Measurements from ENCODE around the gene TAGLN. TPM values are rescaled to one million over a fixed set of nuclear protein-coding genes. Genes with fewer than 3 reads are reported as not detected.

TAGLN gene
- total and polyA plus RNA-seq, 9 of the 15 experiments (the other 6 are each of a cell fraction or from before 2014, with no cell fraction given) = 0.21 to 4.9 (median 1.1) TPM

DNA sequence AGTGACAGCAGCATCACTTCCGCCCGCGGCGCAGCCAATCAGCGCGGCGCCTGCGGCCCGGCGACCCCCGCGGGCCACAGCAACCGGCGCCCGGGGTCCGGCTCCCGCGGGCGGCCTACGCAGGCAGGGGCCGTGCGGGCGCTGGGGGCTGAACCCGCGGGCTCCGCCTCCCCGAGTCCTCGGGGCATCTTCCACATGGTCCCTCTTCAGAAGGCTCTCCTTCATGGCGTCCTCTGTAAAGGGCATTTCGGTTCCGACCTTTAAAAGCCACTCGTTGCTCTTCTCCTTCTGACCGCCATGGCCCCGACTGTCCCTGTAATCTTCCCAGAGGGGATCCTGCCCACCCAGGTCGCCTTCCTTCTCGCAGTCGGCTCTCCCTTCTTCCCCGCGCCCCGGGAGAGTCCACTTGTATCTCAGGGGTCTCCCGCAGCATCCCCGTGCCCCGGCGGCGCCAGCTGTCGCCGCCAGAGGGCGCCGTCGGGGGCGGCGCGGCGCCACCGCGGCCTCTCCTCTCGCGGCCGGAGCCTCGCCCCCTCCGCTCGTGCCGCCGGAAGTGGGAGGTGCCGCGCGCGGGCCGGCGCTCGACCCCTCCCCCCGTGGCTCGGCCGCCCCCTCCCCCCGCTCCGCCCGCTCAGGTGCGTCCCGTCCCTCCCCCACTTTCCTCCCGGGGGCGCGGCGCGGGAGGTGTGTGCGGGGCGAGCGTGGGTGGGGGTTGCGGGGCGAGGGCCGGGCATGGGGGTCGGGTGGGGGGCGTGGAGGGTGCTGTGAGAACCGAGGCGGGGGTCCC lies 33.1 kb downstream of the TAGLN start, which contains the start of gene RNF214 (continued):
- no peak for TF ChIP-seq RBM15 (IDR thresholded peaks at IDR 0.05; ENCODE audit: insufficient read depth, low read length)
- TF ChIP-seq PCBP2 (IDR thresholded peaks at IDR 0.05; ENCODE audit: low read depth, low read length, poor library complexity, severe bottlenecking) = no peak
- no peak for TF ChIP-seq NFE2L1 (tag; IDR thresholded peaks at IDR 0.05; ENCODE audit: borderline replicate concordance, low read depth)
- TF ChIP-seq NCOA1 (IDR thresholded peaks at IDR 0.05; ENCODE audit: low read depth) = no peak
- no peak for TF ChIP-seq ZNF589 (CRISPR knock-in tag; IDR thresholded peaks at IDR 0.05; ENCODE audit: low read depth)
- no peak for TF ChIP-seq ZNF785 (CRISPR knock-in tag; IDR thresholded peaks at IDR 0.05)
- TF ChIP-seq, protein P1, sequence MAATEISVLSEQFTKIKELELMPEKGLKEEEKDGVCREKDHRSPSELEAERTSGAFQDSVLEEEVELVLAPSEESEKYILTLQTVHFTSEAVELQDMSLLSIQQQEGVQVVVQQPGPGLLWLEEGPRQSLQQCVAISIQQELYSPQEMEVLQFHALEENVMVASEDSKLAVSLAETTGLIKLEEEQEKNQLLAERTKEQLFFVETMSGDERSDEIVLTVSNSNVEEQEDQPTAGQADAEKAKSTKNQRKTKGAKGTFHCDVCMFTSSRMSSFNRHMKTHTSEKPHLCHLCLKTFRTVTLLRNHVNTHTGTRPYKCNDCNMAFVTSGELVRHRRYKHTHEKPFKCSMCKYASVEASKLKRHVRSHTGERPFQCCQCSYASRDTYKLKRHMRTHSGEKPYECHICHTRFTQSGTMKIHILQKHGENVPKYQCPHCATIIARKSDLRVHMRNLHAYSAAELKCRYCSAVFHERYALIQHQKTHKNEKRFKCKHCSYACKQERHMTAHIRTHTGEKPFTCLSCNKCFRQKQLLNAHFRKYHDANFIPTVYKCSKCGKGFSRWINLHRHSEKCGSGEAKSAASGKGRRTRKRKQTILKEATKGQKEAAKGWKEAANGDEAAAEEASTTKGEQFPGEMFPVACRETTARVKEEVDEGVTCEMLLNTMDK (IDR thresholded peaks at IDR 0.05; ENCODE audit: borderline replicate concordance, insufficient read depth, low read depth, low read length, poor library complexity, severe bottlenecking) = peak; percentile 97
- TF ChIP-seq ZNF224 (CRISPR knock-in tag; IDR thresholded peaks at IDR 0.05) = no peak
- TF ChIP-seq DMBX1 (CRISPR knock-in tag; IDR thresholded peaks at IDR 0.05; ENCODE audit: borderline replicate concordance) = no peak
- no peak for TF ChIP-seq ARID1B (IDR thresholded peaks at IDR 0.05)
- TF ChIP-seq, protein P2, sequence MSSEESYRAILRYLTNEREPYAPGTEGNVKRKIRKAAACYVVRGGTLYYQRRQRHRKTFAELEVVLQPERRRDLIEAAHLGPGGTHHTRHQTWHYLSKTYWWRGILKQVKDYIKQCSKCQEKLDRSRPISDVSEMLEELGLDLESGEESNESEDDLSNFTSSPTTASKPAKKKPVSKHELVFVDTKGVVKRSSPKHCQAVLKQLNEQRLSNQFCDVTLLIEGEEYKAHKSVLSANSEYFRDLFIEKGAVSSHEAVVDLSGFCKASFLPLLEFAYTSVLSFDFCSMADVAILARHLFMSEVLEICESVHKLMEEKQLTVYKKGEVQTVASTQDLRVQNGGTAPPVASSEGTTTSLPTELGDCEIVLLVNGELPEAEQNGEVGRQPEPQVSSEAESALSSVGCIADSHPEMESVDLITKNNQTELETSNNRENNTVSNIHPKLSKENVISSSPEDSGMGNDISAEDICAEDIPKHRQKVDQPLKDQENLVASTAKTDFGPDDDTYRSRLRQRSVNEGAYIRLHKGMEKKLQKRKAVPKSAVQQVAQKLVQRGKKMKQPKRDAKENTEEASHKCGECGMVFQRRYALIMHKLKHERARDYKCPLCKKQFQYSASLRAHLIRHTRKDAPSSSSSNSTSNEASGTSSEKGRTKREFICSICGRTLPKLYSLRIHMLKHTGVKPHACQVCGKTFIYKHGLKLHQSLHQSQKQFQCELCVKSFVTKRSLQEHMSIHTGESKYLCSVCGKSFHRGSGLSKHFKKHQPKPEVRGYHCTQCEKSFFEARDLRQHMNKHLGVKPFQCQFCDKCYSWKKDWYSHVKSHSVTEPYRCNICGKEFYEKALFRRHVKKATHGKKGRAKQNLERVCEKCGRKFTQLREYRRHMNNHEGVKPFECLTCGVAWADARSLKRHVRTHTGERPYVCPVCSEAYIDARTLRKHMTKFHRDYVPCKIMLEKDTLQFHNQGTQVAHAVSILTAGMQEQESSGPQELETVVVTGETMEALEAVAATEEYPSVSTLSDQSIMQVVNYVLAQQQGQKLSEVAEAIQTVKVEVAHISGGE (CRISPR knock-in tag; IDR thresholded peaks at IDR 0.05) = peak in 1 of 3 experiments; percentile 87; a peak in 2 of 6 replicates
- TF ChIP-seq SMAD4 (CRISPR knock-in tag; conservative IDR thresholded peaks at IDR 0.05) = peak; percentile 93
- no peak for TF ChIP-seq ZFP36 (IDR thresholded peaks at IDR 0.05; ENCODE audit: low read depth, low read length, partially characterized antibody)
- TF ChIP-seq POLR3G (IDR thresholded peaks at IDR 0.05; ENCODE audit: extremely low read depth, insufficient read length, insufficient replicate concordance) = no peak
- no peak for TF ChIP-seq ZNF717 (CRISPR knock-in tag; IDR thresholded peaks at IDR 0.05)
- TF ChIP-seq CBX8 (IDR thresholded peaks at IDR 0.05; ENCODE audit: borderline replicate concordance, extremely low read depth, low read depth, low read length, poor library complexity, severe bottlenecking) = no peak
- no peak for TF ChIP-seq SAFB (IDR thresholded peaks at IDR 0.05; ENCODE audit: borderline replicate concordance, low read depth, low read length)
- TF ChIP-seq, protein P3, sequence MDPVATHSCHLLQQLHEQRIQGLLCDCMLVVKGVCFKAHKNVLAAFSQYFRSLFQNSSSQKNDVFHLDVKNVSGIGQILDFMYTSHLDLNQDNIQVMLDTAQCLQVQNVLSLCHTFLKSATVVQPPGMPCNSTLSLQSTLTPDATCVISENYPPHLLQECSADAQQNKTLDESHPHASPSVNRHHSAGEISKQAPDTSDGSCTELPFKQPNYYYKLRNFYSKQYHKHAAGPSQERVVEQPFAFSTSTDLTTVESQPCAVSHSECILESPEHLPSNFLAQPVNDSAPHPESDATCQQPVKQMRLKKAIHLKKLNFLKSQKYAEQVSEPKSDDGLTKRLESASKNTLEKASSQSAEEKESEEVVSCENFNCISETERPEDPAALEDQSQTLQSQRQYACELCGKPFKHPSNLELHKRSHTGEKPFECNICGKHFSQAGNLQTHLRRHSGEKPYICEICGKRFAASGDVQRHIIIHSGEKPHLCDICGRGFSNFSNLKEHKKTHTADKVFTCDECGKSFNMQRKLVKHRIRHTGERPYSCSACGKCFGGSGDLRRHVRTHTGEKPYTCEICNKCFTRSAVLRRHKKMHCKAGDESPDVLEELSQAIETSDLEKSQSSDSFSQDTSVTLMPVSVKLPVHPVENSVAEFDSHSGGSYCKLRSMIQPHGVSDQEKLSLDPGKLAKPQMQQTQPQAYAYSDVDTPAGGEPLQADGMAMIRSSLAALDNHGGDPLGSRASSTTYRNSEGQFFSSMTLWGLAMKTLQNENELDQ (CRISPR knock-in tag; IDR thresholded peaks at IDR 0.05; ENCODE audit: borderline replicate concordance) = no peak

All from K562 (cell line).